ENCODE data around the gene MOV10. TPM values are rescaled to one million over a fixed set of nuclear protein-coding genes. Genes with fewer than 3 reads are reported as not detected.
"Not testable (repeated sequence)": the region's sequence is repeated elsewhere in the genome, so short reads cannot be mapped to it uniquely, and the experiment has no call there.

MOV10 gene
- total RNA-seq = 36.7 TPM

GRCh38 chr1:112674440-112674985, at the start of gene MOV10:
MOV10 (plus strand) TSS chr1:112674659; CDS start chr1:112674913, 254 bp downstream.
- peak; percentile 60 for DNase-seq

- DNase-seq = no peak
Observed at GRCh38 chr1:112625696-112626095, 48.8 kb upstream of the MOV10 start.

GRCh38 chr1:112626193-112626592, 48.3 kb upstream of the MOV10 start:
- no peak for DNase-seq

GRCh38 chr1:112626887-112627286, 47.6 kb upstream of the MOV10 start:
- no peak for DNase-seq

GRCh38 chr1:112628516-112628915, 45.9 kb upstream of the MOV10 start:
- DNase-seq = no peak

- DNase-seq = no peak
Observed at GRCh38 chr1:112629256-112629655, 45.2 kb upstream of the MOV10 start.

- no peak for DNase-seq
Observed at GRCh38 chr1:112633628-112634027, 40.8 kb upstream of the MOV10 start.

GRCh38 chr1:112634367-112634766, 40.1 kb upstream of the MOV10 start:
- DNase-seq = no peak

- no peak for DNase-seq
Observed at GRCh38 chr1:112636056-112636455, 38.4 kb upstream of the MOV10 start.

- DNase-seq = no peak
Observed at GRCh38 chr1:112636597-112637253, 37.7 kb upstream of the MOV10 start.

- no peak for DNase-seq
Observed at GRCh38 chr1:112637254-112638109, 37.0 kb upstream of the MOV10 start.

GRCh38 chr1:112638110-112638428, 36.4 kb upstream of the MOV10 start:
- no peak for DNase-seq

- not testable (repeated sequence) for DNase-seq
Observed at GRCh38 chr1:112640437-112640836, 34.0 kb upstream of the MOV10 start.

- DNase-seq = no peak
Observed at GRCh38 chr1:112643080-112643479, 31.4 kb upstream of the MOV10 start.

GRCh38 chr1:112646225-112646624, 28.2 kb upstream of the MOV10 start:
- DNase-seq = no peak

- DNase-seq = no peak
Observed at GRCh38 chr1:112651205-112651604, 23.3 kb upstream of the MOV10 start.

- no peak for DNase-seq
Observed at GRCh38 chr1:112665857-112666256, 8.6 kb upstream of the MOV10 start.

GRCh38 chr1:112666946-112667345, 7.5 kb upstream of the MOV10 start:
- DNase-seq = no peak

- no peak for DNase-seq
Observed at GRCh38 chr1:112672009-112672408, 2.5 kb upstream of the MOV10 start.

- no peak for DNase-seq
Observed at GRCh38 chr1:112672842-112673241, 1.6 kb upstream of the MOV10 start.

- peak; percentile 60 for DNase-seq
Observed at GRCh38 chr1:112673592-112674439, 643 bp upstream of the MOV10 start.

GRCh38 chr1:112674986-112675727, 698 bp downstream of the MOV10 start:
- DNase-seq = no peak
